ENCODE data around the gene GNA15. TPM values are rescaled to one million over a fixed set of nuclear protein-coding genes. Genes with fewer than 3 reads are reported as not detected.
A peak's percentile ranks its signal among the peaks of the same experiment; 100 is the strongest.
"Not testable (repeated sequence)": the region's sequence is repeated elsewhere in the genome, so short reads cannot be mapped to it uniquely, and the experiment has no call there.

GNA15 gene
- total RNA-seq (2013) = 58.2 TPM
- 10 to 100 TPM; 38.7 to 45.0 (median 41.3) TPM for polyA plus RNA-seq
- 64.7 and 77.9 TPM in 2 replicates for polyA minus RNA-seq
- 92.9 to 330 (median 160) reads per million in 11 experiments for total RNA-seq

- Histone ChIP-seq H3K27ac (ENCODE audit: low read depth in 1 of 2, low read length in 2 of 2) (peak within 1 kb of the TSS; percentile 82 to 100), H3K4me2 (replicated peaks; ENCODE audit: extremely low read depth, low read length, poor library complexity, severe bottlenecking) (peak within 1 kb of the TSS; percentile 95), H3K27me3 (ENCODE audit: control insufficient read depth in 2 of 2, insufficient read depth in 2 of 2, low read length in 2 of 2) (no peaks in the 10 kb centered on the region), H3K36me3 (replicated peaks in 1 of 2; ENCODE audit: control insufficient read depth in 1 of 2, insufficient read depth in 2 of 2, low read length in 2 of 2) (no peaks in the 10 kb centered on the region), H3K79me2 (ENCODE audit: insufficient read depth, low read length) (peaks cover 53% of the 10 kb centered on the region), H3K4me3 (replicated peaks in 1 of 3; ENCODE audit: low read depth in 2 of 3, low read length in 3 of 3) (peak within 1 kb of the TSS; percentile 92 to 95 (median 94)), H2AFZ (ENCODE audit: insufficient read depth, low read depth, low read length, poor library complexity, severe bottlenecking) (peak within 1 kb of the TSS; percentile 50), H3K9me3 (replicated peaks in 1 of 2; ENCODE audit: control insufficient read depth in 1 of 2, insufficient read depth in 1 of 2, low read length in 2 of 2) (no peaks in the 10 kb centered on the region), H3K9ac (ENCODE audit: insufficient read depth, low read length, poor library complexity, severe bottlenecking) (peak within 1 kb of the TSS; percentile 100), H3K4me1 (ENCODE audit: control insufficient read depth in 1 of 2, insufficient read depth in 2 of 2, low read length in 2 of 2) (peaks cover 60 to 66% of the 10 kb centered on the region in 2 donors), H4K20me1 (ENCODE audit: insufficient read depth, low read length) (peaks cover 18% of the 10 kb centered on the region)
- H3K4me1 Mint-ChIP-seq = peaks cover 51% of the 10 kb centered on the region
- peaks cover 12 to 13% of the 10 kb centered on the region in 2 donors for H3K36me3 Mint-ChIP-seq
- no peak for TF ChIP-seq CTCF (IDR thresholded peaks at IDR 0.05)
- peak within 1 kb of the TSS; percentile 84 to 97 (median 92) for H3K27ac Mint-ChIP-seq
- no peaks in the 10 kb centered on the region for H3K27me3 Mint-ChIP-seq (ENCODE audit: low read depth in 3 of 3)
- peak within 1 kb of the TSS; percentile 90 for H3K4me3 Mint-ChIP-seq
- 2% methylated on average over 24 of the region's 40 CpGs for WGBS (ENCODE audit: insufficient coverage)
- peaks cover 0 to 2% (median 0%) of the 10 kb centered on the region in 7 donors for H3K9me3 Mint-ChIP-seq
- peak; percentile 85 to 88 (median 86) for DNase-seq
- intact Hi-C loops (cut with micrococcal nuclease) = no loop called here
Measured at GRCh38 chr19:3135961-3136683, at the start of gene GNA15. Gene GNA15, plus strand, starts transcription at chr19:3136033. Its CDS starts 418 bp downstream, at chr19:3136451.

- no peak overlapping the region for H3K4me2 ChIP-seq (replicated peaks; ENCODE audit: extremely low read depth, low read length, poor library complexity, severe bottlenecking)
- WGBS (ENCODE audit: insufficient coverage) = 100% methylated on average over 4 of the region's 10 CpGs
Measured at GRCh38 chr19:3087769-3088168, 48.1 kb upstream of the GNA15 start.

GRCh38 chr19:3089299-3089855, 46.5 kb upstream of the GNA15 start:
- peaks cover 0 to 13% of the 10 kb centered on the region in 2 donors for H3K27me3 ChIP-seq (ENCODE audit: control insufficient read depth in 2 of 2, insufficient read depth in 2 of 2, low read length in 2 of 2)
- H3K4me3 Mint-ChIP-seq; H3K27ac ChIP-seq (ENCODE audit: low read depth in 1 of 2, low read length in 2 of 2); H3K9me3 ChIP-seq (replicated peaks in 1 of 2; ENCODE audit: control insufficient read depth in 1 of 2, insufficient read depth in 1 of 2, low read length in 2 of 2); H3K4me1 Mint-ChIP-seq; H3K36me3 ChIP-seq (replicated peaks in 1 of 2; ENCODE audit: control insufficient read depth in 1 of 2, insufficient read depth in 2 of 2, low read length in 2 of 2); DNase-seq; H3K79me2 ChIP-seq (ENCODE audit: insufficient read depth, low read length); H3K4me2 ChIP-seq (replicated peaks; ENCODE audit: extremely low read depth, low read length, poor library complexity, severe bottlenecking); H3K9me3 Mint-ChIP-seq; H3K4me1 ChIP-seq (ENCODE audit: control insufficient read depth in 1 of 2, insufficient read depth in 2 of 2, low read length in 2 of 2); H4K20me1 ChIP-seq (ENCODE audit: insufficient read depth, low read length); H3K9ac ChIP-seq (ENCODE audit: insufficient read depth, low read length, poor library complexity, severe bottlenecking); H3K4me3 ChIP-seq (replicated peaks in 1 of 3; ENCODE audit: low read depth in 2 of 3, low read length in 3 of 3); H3K27ac Mint-ChIP-seq; H2AFZ ChIP-seq (ENCODE audit: insufficient read depth, low read depth, low read length, poor library complexity, severe bottlenecking); intact Hi-C loops (cut with micrococcal nuclease); H3K36me3 Mint-ChIP-seq: not testable (repeated sequence)
- WGBS (ENCODE audit: insufficient coverage) = no CpG with 5 or more reads among the region's 7 CpGs
- peaks cover 12 to 48% (median 44%) of the 10 kb centered on the region in 3 donors for H3K27me3 Mint-ChIP-seq (ENCODE audit: low read depth in 3 of 3)

More at GRCh38 chr19:3087769-3088168, 48.1 kb upstream of the GNA15 start:
- H3K9me3 Mint-ChIP-seq = peaks cover 0 to 1% (median 0%) of the 10 kb centered on the region in 7 donors
- intact Hi-C loops (cut with micrococcal nuclease) = no loop called here
- H3K27me3 Mint-ChIP-seq (ENCODE audit: low read depth in 3 of 3) = peaks cover 3 to 40% (median 38%) of the 10 kb centered on the region in 3 donors
- no peak overlapping the region for H3K27ac ChIP-seq (ENCODE audit: low read depth in 1 of 2, low read length in 2 of 2)
- no peak overlapping the region for H3K4me3 ChIP-seq (replicated peaks in 1 of 3; ENCODE audit: low read depth in 2 of 3, low read length in 3 of 3)
- H3K4me1 Mint-ChIP-seq = no peaks in the 10 kb centered on the region
- H3K27me3 ChIP-seq (ENCODE audit: control insufficient read depth in 2 of 2, insufficient read depth in 2 of 2, low read length in 2 of 2) = peaks cover 0 to 5% of the 10 kb centered on the region in 2 donors
- DNase-seq = no peak
- no peaks in the 10 kb centered on the region for H3K79me2 ChIP-seq (ENCODE audit: insufficient read depth, low read length)
- H3K27ac Mint-ChIP-seq = peak overlapping the region in 1 of 7 donors; percentile 12
- no peaks in the 10 kb centered on the region for H3K36me3 ChIP-seq (replicated peaks in 1 of 2; ENCODE audit: control insufficient read depth in 1 of 2, insufficient read depth in 2 of 2, low read length in 2 of 2)
- no peak overlapping the region for H3K9ac ChIP-seq (ENCODE audit: insufficient read depth, low read length, poor library complexity, severe bottlenecking)
- no peaks in the 10 kb centered on the region for H3K4me1 ChIP-seq (ENCODE audit: control insufficient read depth in 1 of 2, insufficient read depth in 2 of 2, low read length in 2 of 2)
- no peak overlapping the region for H3K4me3 Mint-ChIP-seq
- H4K20me1 ChIP-seq (ENCODE audit: insufficient read depth, low read length) = no peaks in the 10 kb centered on the region
- no peak for TF ChIP-seq CTCF (IDR thresholded peaks at IDR 0.05)
- no peaks in the 10 kb centered on the region for H3K9me3 ChIP-seq (replicated peaks in 1 of 2; ENCODE audit: control insufficient read depth in 1 of 2, insufficient read depth in 1 of 2, low read length in 2 of 2)
- no peak overlapping the region for H2AFZ ChIP-seq (ENCODE audit: insufficient read depth, low read depth, low read length, poor library complexity, severe bottlenecking)
- no peaks in the 10 kb centered on the region for H3K36me3 Mint-ChIP-seq
